GM23338 (cell line): ENCODE data around the gene FIGN. TPM values are rescaled to one million over a fixed set of nuclear protein-coding genes. Genes with fewer than 3 reads are reported as not detected.

ENCODE experiments used
- ATAC-seq: fragments of 200-7000 bp; cut with Tn5 transposase; 3 replicates; pipeline ENCODE4 v1.9.1; 2020
- DNase-seq: peaks from one replicate; pipeline ENCODE4 v3.0.0-alpha.2; 2015; ENCODE audit warnings: low spot score
- H2AFZ ChIP-seq: fragments of 200-600 bp; sonication (generic); 2 replicates; pipeline ENCODE4 v1.8.0; 2016; ENCODE audit warnings: antibody characterized with exemption, mild to moderate bottlenecking, moderate library complexity
- H3F3A ChIP-seq: fragments of 200-600 bp; sonication (generic); replicated peaks from 2 replicates; pipeline ENCODE4 v1.8.0; 2017; ENCODE audit warnings: antibody characterized with exemption, mixed run types, low read depth
- H3K27ac ChIP-seq: fragments of 200-600 bp; sonication (generic); 2 replicates; pipeline ENCODE4 v1.6.1; 2016; ENCODE audit warnings: low read depth
- H3K27me3 ChIP-seq: fragments of 200-600 bp; sonication (generic); 2 replicates; pipeline ENCODE4 v1.8.0; 2016; ENCODE audit warnings: mild to moderate bottlenecking, mixed run types, moderate library complexity; ENCODE audit not compliant: insufficient read depth
- H3K36me3 ChIP-seq: fragments of 200-600 bp; sonication (generic); 2 replicates; pipeline ENCODE4 v1.8.0; 2016; ENCODE audit warnings: mild to moderate bottlenecking; ENCODE audit not compliant: insufficient read depth
- H3K4me1 ChIP-seq: fragments of 200-600 bp; sonication (generic); 2 replicates; pipeline ENCODE4 v1.8.0; 2016; ENCODE audit warnings: mild to moderate bottlenecking, moderate library complexity; ENCODE audit not compliant: insufficient read depth
- H3K4me2 ChIP-seq: fragments of 200-600 bp; sonication (generic); 2 replicates; pipeline ENCODE4 v1.7.1; 2017; ENCODE audit warnings: mixed run types
- H3K4me3 ChIP-seq: fragments of 200-600 bp; sonication (generic); 2 replicates; pipeline ENCODE4 v1.6.1; 2016; ENCODE audit warnings: mixed run types
- H3K79me2 ChIP-seq: fragments of 200-600 bp; sonication (generic); replicated peaks from 2 replicates; pipeline ENCODE4 v1.8.0; 2017; ENCODE audit warnings: mild to moderate bottlenecking; ENCODE audit not compliant: insufficient read depth
- H3K9me2 ChIP-seq: fragments of 200-600 bp; sonication (generic); 2 replicates; pipeline ENCODE4 v1.8.0; 2017; ENCODE audit not compliant: insufficient read depth
- H4K20me1 ChIP-seq: fragments of 200-600 bp; sonication (generic); replicated peaks from 2 replicates; pipeline ENCODE4 v1.8.0; 2017; ENCODE audit warnings: mild to moderate bottlenecking; ENCODE audit not compliant: insufficient read depth
- H3K27ac Mint-ChIP-seq: 2 replicates; pipeline ENCODE4 v1.8.0; 2020; ENCODE audit warnings: inconsistent platforms, mild to moderate bottlenecking, moderate library complexity, mixed read lengths
- H3K27me3 Mint-ChIP-seq: 3 replicates; pipeline ENCODE4 v1.8.0; 2022; ENCODE audit warnings: low read depth, mild to moderate bottlenecking, moderate library complexity, mixed read lengths, inconsistent platforms; ENCODE audit not compliant: insufficient read depth, poor library complexity
- H3K36me3 Mint-ChIP-seq: 3 replicates; pipeline ENCODE4 v1.8.0; 2021; ENCODE audit warnings: low read depth, mild to moderate bottlenecking, inconsistent platforms, moderate library complexity, mixed read lengths
- H3K4me1 Mint-ChIP-seq: 3 replicates; pipeline ENCODE4 v1.8.0; 2020; ENCODE audit warnings: mild to moderate bottlenecking, inconsistent platforms, mixed read lengths
- H3K4me3 Mint-ChIP-seq: 3 replicates; pipeline ENCODE4 v1.8.0; 2021; ENCODE audit warnings: moderate library complexity, mild to moderate bottlenecking, inconsistent platforms, mixed read lengths
- H3K9me3 Mint-ChIP-seq: 3 replicates; pipeline ENCODE4 v1.8.0; 2020; ENCODE audit warnings: moderate library complexity, mild to moderate bottlenecking, inconsistent platforms, mixed read lengths
- CREB1 ChIP-seq: fragments of 250-450 bp; sonication (Bioruptor Pico); IDR thresholded peaks from 2 replicates; pipeline ENCODE4 v1.5.0; 2020; ENCODE audit warnings: low read depth, mild to moderate bottlenecking, moderate library complexity
- CTCF ChIP-seq, 2 experiments: fragments of 200-600 bp in 1 of 2; sonication (generic) in 1 of 2; conservative IDR thresholded peaks; 2 replicates each; pipeline versions ENCODE4 v1.5.1 to v1.6.1; 2016 to 2017; ENCODE audit warnings: antibody characterized with exemption in 2 of 2, low read depth in 2 of 2, mild to moderate bottlenecking in 2 of 2, moderate library complexity in 1 of 2
- ETS1 ChIP-seq: IDR thresholded peaks from 2 replicates; pipeline ENCODE4 v1.6.1; 2016; ENCODE audit warnings: antibody characterized with exemption
- EZH2 ChIP-seq: fragments of 200-600 bp; sonication (generic); IDR thresholded peaks from one replicate; pipeline ENCODE4 v1.8.0; 2017; ENCODE audit warnings: antibody characterized with exemption, mild to moderate bottlenecking, low read depth; ENCODE audit not compliant: unreplicated experiment
- EZH2phosphoT487 ChIP-seq: fragments of 200-600 bp; sonication (generic); IDR thresholded peaks from one replicate; pipeline ENCODE4 v1.8.1; 2018; ENCODE audit warnings: antibody characterized with exemption; ENCODE audit not compliant: unreplicated experiment
- JUNB ChIP-seq: IDR thresholded peaks from one replicate; pipeline ENCODE4 v1.6.1; 2016; ENCODE audit warnings: antibody characterized with exemption; ENCODE audit not compliant: unreplicated experiment
- NANOG ChIP-seq: IDR thresholded peaks from 2 replicates; pipeline ENCODE4 v1.6.1; 2016; ENCODE audit warnings: antibody characterized with exemption, borderline replicate concordance
- POLR2AphosphoS5 ChIP-seq: IDR thresholded peaks from 2 replicates; pipeline ENCODE4 v1.6.1; 2016; ENCODE audit warnings: antibody characterized with exemption, low read depth
- REST ChIP-seq: IDR thresholded peaks from one replicate; pipeline ENCODE4 v1.6.1; 2018; ENCODE audit warnings: antibody characterized with exemption; ENCODE audit not compliant: unreplicated experiment
- STAT1 ChIP-seq: IDR thresholded peaks from one replicate; pipeline ENCODE4 v1.6.1; 2016; ENCODE audit warnings: antibody characterized with exemption; ENCODE audit not compliant: unreplicated experiment
- ZNF114 ChIP-seq: fragments of 250-450 bp; sonication (Bioruptor Pico); IDR thresholded peaks from 2 replicates; pipeline ENCODE4 v1.5.0; 2020; ENCODE audit warnings: mild to moderate bottlenecking, moderate library complexity
- ZNF331 ChIP-seq: fragments of 250-450 bp; sonication (Bioruptor Pico); IDR thresholded peaks from 2 replicates; pipeline ENCODE4 v1.5.0; 2020; ENCODE audit warnings: low read depth, mild to moderate bottlenecking, moderate library complexity
- ZNF462 ChIP-seq: fragments of 250-450 bp; sonication (Bioruptor Pico); IDR thresholded peaks from 2 replicates; pipeline ENCODE4 v1.5.0; 2020; ENCODE audit warnings: mild to moderate bottlenecking, moderate library complexity
- polyA plus RNA-seq: library from polyadenylated mRNA; unstranded; fragments of >200 nt; fragmentation: Nextera tagmentation; extraction: Ambion mirVana; gene quantifications from 2 replicates; pipeline ENCODE4 v1.2.1, GENCODE V29; 2016
- total RNA-seq: library from RNA; depleted of rRNA; stranded (reverse); fragments of >200 nt; shearing (Covaris generic); gene quantifications from 2 replicates; pipeline ENCODE4 v1.2.3, GENCODE V29; 2014

The FIGN gene
- total and polyA plus RNA-seq, 2 experiments from 2014 or later, result 17.2 to 23.6 TPM

- no peak overlapping the region for H2AFZ ChIP-seq
- peaks cover 46% of the 10 kb centered on the region for H3K4me1 ChIP-seq
- H3K4me3 Mint-ChIP-seq, result no peak overlapping the region
- H3K36me3 ChIP-seq, result no peaks in the 10 kb centered on the region
- H3K9me3 Mint-ChIP-seq, result no peaks in the 10 kb centered on the region; the same call in 2 of the 3 replicates
- no peaks in the 10 kb centered on the region for H4K20me1 ChIP-seq
- no peak for TF ChIP-seq EZH2phosphoT487
- TF ChIP-seq REST, result no peak
- TF ChIP-seq EZH2, result no peak
- no peak for TF ChIP-seq JUNB
- TF ChIP-seq ETS1, result no peak
- no peak for TF ChIP-seq ZNF331
- no peak for TF ChIP-seq STAT1
- TF ChIP-seq POLR2AphosphoS5, result no peak
- TF ChIP-seq CREB1 (CRISPR knock-in tag), result no peak
- TF ChIP-seq CTCF (conservative IDR thresholded peaks at IDR 0.05; ENCODE audit: low read depth in 2 of 2), result no peak
- TF ChIP-seq ZNF114, result no peak
- TF ChIP-seq ZNF462 (CRISPR knock-in tag), result no peak
- no peak for TF ChIP-seq NANOG
- no peak overlapping the region for H3K4me2 ChIP-seq
- peaks cover 46% of the 10 kb centered on the region for H3K4me1 Mint-ChIP-seq
- no peaks in the 10 kb centered on the region for H3K27me3 ChIP-seq
- H3K27me3 Mint-ChIP-seq, result peaks cover 3% of the 10 kb centered on the region
- DNase-seq, result no peak
- H3K4me3 ChIP-seq, result no peak overlapping the region
- no peaks in the 10 kb centered on the region for H3F3A ChIP-seq
- no peak for ATAC-seq
- 0 out of 2 replicates have a peak overlapping the region, but pooled peaks have one; percentile 2 for H3K27ac ChIP-seq
- H3K27ac Mint-ChIP-seq, result peak overlapping the region; percentile 69
- H3K36me3 Mint-ChIP-seq, result 0 out of 3 replicates have a peak, but pooled peaks cover 2% of the 10 kb centered on the region
- H3K79me2 ChIP-seq, result peaks cover 24% of the 10 kb centered on the region; the same call in 1 of the 2 replicates
- H3K9me2 ChIP-seq, result no peaks in the 10 kb centered on the region; the same call in 1 of the 2 replicates
These were observed 79.1 kb downstream of the FIGN start for GRCh38 chr2:163656622-163657280.
